CD4-positive, alpha-beta T cell treated with Interleukin-15 for 1 hour (primary cell): ENCODE data around the gene AIFM3.
"Not testable (repeated sequence)": the region's sequence is repeated elsewhere in the genome, so short reads cannot be mapped to it uniquely, and the experiment has no call there.

Source experiments
- DNase-seq: peaks from one replicate; pipeline ENCODE4 v3.0.0-alpha.2; 2020

The AIFM3 gene

DNA sequence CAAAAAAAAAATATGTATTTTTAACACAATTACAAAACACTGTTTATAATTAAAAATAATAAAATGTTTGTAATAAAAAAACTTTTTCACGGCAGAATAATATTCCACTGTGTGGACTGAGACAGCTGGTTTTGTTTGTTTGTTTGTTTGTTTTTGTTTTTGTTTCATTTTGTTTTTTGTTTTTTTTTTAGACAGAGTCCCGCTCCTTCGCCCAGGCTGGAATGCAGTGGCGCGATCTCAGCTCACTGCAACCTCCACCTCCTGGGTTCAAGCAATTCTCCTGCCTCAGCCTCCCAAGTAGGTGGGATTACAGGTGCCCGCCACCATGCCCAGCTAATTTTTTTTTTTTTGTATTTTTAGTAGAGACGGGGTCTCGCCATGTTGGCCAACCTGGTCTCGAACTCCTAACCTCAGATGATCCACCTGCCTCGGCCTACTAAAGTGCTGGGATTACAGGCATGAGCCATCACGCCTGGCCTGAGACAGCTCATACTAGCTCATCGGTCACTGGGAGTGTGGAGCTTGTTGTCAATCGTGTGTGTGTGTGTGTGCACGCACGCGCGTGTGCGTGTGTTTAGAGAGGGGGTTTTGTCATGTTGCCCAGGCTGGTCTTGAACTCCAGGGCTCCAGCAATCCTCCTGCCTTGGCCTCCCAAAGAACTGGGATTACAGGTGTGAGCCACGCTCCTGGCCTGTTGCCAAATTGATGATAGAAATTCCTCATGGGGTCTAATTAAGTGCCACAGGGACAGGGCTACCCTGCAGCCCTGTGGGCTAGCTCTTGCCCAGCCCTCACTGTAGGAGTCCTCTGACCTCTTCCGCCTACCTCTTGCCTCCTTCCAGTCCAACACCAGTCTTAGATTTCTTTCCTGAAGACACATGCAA is 7.2 kb upstream of the AIFM3 start:
- no peak for DNase-seq

GRCh38 chr22:20960609-20961008 is 6.4 kb upstream of the AIFM3 start:
- DNase-seq, result no peak

DNA sequence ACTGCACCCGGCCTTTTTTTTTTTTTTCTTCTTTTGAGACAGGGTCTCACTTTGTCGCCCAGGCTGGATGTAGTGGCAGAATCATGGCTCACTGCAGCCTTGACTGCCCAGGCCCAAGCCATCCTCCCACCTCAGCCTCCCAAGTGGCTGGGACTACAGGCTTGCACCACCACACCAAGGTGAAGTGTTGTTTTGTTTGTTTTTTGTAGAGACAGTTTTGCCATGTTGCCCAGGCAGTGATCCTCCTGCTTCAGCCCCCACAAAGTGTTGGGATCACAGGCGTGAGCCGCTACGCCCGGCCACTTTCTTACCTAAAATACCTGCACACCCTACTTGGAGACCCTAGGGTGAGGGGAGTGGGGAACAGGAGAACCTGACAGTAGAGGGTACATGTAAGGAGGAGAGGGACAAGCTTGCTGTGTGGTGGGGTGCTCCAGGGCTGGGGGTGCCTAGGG is 4.5 kb upstream of the AIFM3 start:
- no peak for DNase-seq

- no peak for DNase-seq
These were observed 3.6 kb upstream of the AIFM3 start for GRCh38 chr22:20963201-20964052.

DNA sequence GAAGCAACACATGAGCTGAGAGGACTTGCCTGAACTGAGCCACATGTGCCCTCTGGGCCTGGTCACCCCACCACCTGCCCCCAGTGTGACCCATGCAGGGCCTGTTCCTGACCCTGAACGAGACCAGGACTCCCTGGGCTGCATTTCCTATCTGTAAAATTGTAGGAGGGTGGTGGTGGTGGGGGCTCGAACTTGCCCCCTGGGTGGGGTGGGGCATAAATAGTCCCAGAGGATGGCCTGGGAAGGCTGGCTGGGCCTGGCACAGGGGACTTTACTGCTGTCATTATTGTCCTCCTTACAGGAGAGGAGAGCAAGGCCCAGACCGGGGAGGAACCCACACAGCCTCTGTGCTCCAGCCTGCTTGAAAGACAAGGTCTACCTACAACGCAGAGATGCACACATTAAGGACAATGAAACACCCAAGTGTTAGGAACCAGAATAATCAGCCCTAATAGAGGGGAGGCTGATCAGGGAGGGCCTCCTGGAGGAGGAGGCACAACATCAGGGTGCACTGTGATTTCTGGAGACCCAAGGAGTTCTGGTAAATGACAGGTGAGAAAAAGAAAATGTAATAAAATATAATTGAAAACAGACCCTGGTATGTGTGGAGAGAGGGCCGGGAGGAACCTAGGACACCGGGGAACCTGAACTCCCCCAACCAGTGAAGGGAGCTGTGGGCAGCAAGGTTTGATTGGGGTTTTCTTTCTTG is 2.8 kb upstream of the AIFM3 start:
- DNase-seq, result no peak

DNA sequence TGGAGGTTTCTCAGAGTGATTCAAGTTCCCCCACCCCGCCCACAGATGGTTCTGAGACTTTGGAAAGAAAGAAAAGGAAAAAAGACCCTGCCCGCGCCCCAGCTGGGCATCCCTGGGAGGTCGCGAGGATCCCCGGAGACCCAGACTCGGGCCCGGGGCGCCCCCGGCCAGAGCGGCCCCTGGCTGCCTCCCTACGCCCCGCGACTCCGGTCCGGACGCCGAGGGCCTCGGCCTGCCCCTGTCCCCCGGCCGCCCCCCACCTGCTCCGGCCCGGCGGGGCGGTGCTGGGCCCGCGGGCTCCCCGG is 2.3 kb upstream of the AIFM3 start:
- DNase-seq, result no peak

GRCh38 chr22:20965104-20965887 is 1.8 kb upstream of the AIFM3 start:
- no peak for DNase-seq

DNA sequence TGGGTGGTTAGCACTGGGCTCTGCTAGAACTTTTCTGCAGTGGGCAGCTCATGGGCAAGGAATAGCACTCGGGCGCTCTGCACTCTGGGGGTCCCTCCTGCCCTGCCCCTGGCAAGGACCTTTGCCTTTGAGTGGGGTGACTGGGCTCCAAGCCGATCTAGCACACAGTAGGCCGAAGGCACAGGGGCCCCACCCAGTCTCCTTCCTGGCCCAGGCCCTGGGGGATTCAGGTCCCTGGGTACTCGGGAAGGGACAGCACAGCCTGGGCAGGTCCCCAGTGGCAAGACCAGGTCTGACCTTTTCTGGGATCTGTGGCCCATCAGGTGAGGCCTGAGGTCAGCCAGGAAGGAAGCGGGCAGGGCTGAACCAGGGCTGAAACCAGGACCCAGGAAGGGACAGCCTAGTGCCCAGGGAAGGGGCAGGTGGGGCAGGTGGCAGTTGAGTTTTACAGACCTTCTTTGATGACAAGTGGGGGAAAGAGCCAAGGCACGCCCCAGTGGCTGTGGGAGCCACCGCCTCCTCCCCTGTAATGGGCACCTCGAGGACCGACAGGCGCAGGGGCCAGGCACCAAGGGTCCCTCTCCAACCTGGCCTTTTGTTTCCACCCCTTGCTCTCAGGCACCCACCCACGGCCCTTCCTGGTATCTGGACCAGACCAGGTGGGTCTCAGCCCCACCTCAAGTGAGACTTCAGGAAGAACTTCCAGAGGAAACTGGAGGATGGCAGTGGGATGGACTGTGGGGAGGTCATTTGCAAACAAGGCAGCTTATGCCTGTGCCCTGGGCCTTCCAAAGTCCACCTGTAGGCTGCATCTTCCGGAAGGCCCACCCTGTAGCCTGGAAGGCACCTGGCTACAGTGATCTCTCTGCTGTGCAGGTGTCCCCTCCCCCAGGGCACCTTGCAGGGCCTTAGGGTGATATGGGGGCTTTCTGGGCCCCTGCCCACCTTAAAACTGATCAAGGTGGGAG is 883 bp upstream of the AIFM3 start:
- DNase-seq, result no peak

DNA sequence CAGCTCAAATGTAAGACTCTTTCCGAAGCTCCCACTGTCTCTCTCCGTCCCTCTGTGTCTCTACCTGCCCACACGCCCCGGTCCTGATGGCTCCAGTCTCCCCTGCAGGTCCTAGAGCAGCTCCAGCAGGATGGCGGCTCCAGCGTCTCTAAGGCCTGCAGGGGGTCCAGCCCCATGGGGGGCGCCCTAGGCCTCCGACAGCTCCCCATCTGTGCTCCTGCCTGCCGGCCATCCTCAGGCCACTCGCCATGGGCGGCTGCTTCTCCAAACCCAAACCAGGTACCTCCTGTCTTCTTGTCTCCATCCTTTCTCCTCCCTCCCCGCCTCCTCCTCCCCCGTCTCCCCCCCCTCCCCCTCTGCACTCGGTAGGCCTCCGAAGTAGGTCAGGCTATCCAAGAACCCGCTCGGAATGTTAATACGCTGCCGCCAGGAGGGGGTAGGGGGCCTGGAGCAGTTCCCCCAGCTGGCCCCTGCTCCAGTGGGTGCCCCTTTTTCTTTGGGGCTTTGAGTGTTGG is 699 bp downstream of the AIFM3 start:
- no peak for DNase-seq

DNA sequence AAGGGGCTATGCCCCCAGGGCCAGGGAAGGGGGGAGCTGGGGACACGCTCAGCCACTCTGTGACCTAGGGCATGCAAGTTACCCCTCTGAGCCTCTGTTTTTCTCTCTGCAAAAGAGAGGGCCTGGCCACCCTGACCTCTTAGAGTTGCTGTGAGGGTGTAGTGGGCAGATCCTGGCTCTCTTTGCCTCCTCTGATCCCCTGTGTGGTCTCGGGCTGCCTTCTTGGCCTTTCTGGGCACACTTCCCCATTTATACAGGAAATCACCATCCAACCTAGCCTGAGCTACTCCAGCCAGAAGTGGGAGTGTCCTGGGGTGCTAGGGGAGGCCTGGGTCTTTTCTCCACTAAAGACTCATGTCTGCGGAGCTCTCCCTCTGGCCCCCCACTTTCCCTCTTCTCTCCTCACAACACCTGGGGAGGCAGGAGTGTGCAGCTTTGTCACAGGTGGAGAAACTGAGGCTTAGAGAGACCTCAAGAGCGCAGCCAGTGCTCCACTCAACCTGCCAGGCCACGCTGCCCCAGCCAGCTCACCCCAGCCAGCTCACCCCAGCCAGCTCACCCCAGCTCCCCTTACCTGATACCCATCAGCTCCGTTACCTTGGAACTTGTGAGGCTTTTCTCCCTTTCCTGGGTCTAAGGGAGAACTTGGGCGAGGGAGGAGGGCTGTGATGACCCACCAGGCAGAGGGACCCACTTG is 1.4 kb downstream of the AIFM3 start:
- DNase-seq, result peak; percentile 30

DNA sequence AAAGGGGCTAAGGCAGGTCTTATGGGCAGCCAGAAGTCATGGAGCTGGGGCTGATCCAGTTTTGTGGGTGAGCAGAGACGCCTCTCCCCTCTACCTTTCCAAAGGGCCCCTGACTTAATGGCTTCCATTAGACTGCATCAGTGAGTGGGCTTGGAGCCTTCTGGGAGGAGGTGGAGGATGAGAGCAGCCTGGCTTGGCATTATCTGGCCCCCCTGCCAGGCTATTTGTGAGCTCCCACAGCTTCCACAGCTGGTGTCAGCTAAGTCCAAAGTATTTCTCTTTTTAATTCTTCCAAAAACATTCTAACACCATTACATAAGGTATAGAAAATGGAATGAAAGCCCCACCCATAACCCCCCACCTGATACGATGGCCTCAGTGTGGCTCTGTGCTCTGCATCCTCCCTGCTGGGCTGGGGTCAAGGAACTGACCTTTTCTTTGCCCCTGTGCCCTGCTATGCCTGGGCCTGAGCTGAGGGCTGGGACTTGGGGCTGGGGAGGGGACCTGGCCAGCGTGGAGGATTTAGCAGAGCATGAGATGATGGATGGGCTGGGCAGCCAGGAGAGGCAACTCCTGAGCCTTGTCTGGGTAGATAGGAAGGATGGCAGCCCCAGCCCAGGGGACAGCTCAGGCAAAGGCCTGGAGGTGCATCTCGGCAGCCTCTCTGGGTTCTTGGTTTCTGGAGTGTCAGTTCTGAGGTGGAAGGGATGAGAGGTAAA is 4.0 kb downstream of the AIFM3 start:
- DNase-seq, result no peak

DNA sequence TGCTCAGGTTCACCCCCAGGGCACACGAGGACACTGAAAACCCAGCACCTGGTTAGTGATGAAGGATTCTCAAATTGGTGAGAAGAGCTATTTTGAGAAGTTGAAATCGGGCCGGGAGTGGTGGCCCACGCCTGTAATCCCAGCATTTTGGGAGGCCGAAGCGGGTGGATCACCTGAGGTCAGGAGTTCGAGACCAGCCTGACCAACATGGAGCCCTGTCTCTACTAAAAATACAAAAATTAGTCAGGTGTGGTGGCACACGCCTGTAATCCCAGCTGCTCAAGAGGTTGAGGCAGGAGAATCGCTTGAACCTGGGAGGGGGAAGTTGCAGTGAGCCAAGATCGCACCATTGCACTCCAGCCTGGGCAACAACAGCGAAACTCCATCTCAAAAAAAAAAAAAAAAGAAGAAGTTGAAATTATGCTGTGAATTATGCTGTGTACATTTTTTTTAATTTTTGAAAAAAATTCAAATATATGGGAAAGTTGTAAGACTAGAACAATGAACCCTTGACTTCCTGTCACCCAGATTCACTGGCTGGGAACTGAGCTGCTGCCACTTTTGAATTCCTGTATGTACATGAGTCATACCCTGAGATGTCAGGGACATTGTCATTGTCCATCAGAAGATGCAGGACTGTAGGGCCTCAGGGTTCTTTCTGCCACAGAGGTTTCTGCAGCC is 5.1 kb downstream of the AIFM3 start:
- not testable (repeated sequence) for DNase-seq

DNA sequence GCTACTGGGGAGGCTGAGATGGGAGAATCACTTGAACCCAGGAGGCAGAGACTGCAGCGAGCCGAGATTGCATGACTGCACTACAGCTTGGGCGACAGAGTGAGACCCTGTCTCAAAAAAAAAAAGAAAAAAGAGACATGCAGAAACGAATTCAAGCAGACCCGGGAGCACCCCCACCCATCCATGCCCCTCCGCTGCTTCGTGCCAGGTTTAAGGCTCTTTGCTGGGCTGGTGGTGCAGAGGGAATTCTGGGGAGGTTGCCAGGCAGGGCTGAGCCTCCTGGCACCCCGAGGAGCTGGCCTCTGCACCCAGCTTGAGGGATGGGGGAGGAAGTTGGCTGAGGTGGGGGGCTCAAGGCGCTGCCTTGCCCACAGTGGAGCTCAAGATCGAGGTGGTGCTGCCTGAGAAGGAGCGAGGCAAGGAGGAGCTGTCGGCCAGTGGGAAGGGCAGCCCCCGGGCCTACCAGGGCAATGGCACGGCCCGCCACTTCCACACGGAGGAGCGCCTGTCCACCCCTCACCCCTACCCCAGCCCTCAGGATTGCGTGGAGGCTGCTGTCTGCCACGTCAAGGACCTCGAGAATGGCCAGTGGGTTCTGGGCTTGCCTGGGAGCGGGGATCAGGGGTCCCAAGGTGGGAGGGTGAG is 6.0 kb downstream of the AIFM3 start:
- DNase-seq, result no peak

DNA sequence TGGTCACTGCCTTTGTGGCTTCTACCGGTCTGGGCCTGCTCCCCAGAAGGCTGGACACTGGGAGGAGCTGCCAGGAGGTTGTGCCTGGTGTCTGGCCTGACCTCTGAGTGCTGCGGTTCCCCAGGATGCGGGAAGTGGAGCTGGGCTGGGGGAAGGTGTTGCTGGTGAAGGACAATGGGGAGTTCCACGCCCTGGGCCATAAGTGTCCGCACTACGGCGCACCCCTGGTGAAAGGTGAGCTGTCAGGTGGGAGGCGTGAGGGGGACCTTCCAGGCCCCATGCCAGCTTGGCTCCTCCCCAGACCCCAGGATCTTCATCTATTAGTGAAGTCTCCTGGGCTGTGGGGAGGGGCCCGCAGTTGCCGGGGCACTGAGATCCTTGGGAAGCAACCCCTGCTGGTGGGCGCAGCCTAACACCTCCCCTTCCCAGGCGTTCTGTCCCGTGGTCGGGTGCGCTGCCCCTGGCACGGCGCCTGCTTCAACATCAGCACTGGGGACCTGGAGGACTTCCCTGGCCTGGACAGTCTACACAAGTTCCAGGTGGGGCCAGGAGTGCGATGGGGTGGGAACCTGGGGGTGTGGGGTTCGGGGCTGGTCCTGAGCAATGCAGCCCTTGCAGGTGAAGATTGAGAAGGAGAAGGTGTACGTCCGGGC is 6.7 kb downstream of the AIFM3 start:
- DNase-seq, result no peak

- no peak for DNase-seq
These were observed 7.4 kb downstream of the AIFM3 start for GRCh38 chr22:20974336-20974955.

DNA sequence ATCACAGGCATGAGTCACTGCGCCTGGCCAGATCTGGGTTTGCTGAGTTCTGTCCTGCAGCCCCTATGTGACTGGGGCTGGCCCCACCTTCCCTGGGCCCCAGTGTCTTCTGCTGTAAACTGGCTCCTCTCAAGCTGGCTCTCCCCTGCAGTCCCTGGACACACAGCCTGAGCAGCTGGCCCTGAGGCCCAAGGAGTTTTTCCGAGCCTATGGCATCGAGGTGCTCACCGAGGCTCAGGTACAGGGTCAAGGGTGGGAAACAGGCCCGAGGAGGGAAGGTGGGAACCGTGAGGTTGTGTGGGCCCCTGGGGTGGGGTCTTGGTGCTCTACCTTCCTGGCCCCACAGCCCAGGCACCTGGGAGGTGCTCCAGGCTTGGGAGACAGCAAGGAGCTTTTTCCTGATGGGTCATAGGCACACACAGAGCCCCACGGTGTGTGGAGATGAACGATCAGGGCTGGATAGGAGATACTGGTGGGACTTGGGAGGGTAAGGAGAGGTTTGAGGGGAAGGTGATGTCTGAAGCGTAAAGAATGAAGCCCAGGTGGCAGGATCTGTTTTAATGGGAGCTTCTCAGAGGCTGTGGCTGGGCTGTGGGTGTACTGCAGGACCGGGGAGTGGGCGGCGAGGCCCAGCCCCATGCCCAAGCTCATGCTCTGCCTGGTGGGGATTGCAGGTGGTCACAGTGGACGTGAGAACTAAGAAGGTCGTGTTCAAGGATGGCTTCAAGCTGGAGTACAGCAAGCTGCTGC is 8.7 kb downstream of the AIFM3 start:
- DNase-seq, result no peak
